Measurements from ENCODE around the gene KDR.

Gene KDR

DNA sequence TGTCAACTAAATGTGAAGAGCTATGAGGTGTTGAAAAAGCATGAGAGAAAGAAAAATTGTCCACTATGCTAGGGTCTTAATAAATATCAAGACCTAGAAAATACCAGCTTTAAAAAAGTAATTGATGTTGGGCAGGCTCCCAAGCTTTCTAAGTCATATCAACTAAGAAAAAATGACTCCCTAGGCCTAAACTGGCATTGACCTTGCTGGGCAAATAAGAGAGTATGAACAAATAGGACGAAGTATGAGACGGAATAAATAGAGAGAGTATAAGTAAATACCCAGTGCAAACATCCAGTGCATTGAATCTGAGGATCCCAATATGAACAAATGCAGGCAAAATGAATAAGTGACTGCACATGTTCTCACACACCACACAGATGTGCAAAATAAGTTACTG lies 3.2 kb downstream of the KDR start:
- no peaks in the 10 kb centered on the region for H3K79me2 ChIP-seq (ENCODE audit: insufficient read depth, low read length)
- TF ChIP-seq CTCF (IDR thresholded peaks at IDR 0.05; ENCODE audit: insufficient read depth, low read length, poor library complexity, severe bottlenecking) (no peak), EZH2phosphoT487 (conservative IDR thresholded peaks at IDR 0.05; ENCODE audit: low read length) (no peak)
- H3K9ac ChIP-seq (ENCODE audit: low read length) = no peak overlapping the region
- no peaks in the 10 kb centered on the region for H3K27me3 ChIP-seq (ENCODE audit: low read length)
- H4K20me1 ChIP-seq (ENCODE audit: low read depth, low read length) = no peaks in the 10 kb centered on the region
- H3K9me3 ChIP-seq (ENCODE audit: insufficient read depth, low read length) = no peaks in the 10 kb centered on the region
- H3K9me2 ChIP-seq (replicated peaks; ENCODE audit: insufficient read depth, low read length) = no peaks in the 10 kb centered on the region
- H3K36me3 ChIP-seq (ENCODE audit: low read length) = no peaks in the 10 kb centered on the region
- H3K27ac ChIP-seq (ENCODE audit: low read depth, low read length) = no peak overlapping the region
- no peak overlapping the region for H2AFZ ChIP-seq (ENCODE audit: low read depth, low read length, severe bottlenecking)
- H3K4me2 ChIP-seq (ENCODE audit: low read depth, low read length, poor library complexity, severe bottlenecking) = no peak overlapping the region
- H3K4me3 ChIP-seq (ENCODE audit: insufficient read depth, low read length, poor library complexity, severe bottlenecking) = no peak overlapping the region
- H3F3A ChIP-seq (ENCODE audit: insufficient read depth) = no peaks in the 10 kb centered on the region

DNA sequence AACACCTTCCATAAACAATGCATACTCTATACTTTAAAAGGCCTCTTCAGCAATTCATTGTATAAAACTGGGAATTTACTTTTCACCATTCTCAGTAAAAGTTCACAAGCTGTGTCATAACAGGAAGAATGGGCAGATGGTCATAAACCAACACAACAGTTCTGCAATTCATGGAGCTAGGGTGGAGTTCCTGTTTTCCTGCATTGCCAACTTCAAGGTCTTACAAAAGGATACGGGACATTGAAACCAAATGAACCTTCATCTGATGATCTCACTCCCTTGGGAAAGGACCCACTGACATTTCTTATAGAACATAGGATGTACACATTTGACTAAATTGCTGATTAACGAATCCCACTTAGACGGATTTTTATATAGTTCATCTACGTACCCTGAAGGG lies 4.1 kb downstream of the KDR start:
- Histone ChIP-seq H3K36me3 (ENCODE audit: low read length) (no peaks in the 10 kb centered on the region), H3K79me2 (ENCODE audit: insufficient read depth, low read length) (no peaks in the 10 kb centered on the region), H2AFZ (ENCODE audit: low read depth, low read length, severe bottlenecking) (no peak overlapping the region), H3K4me2 (ENCODE audit: low read depth, low read length, poor library complexity, severe bottlenecking) (no peak overlapping the region), H3K27ac (ENCODE audit: low read depth, low read length) (no peak overlapping the region), H3K27me3 (ENCODE audit: low read length) (no peaks in the 10 kb centered on the region), H3K4me3 (ENCODE audit: insufficient read depth, low read length, poor library complexity, severe bottlenecking) (no peak overlapping the region), H3K9ac (ENCODE audit: low read length) (no peak overlapping the region), H3F3A (ENCODE audit: insufficient read depth) (no peaks in the 10 kb centered on the region), H3K9me2 (replicated peaks; ENCODE audit: insufficient read depth, low read length) (no peaks in the 10 kb centered on the region), H4K20me1 (ENCODE audit: low read depth, low read length) (no peaks in the 10 kb centered on the region), H3K9me3 (ENCODE audit: insufficient read depth, low read length) (no peaks in the 10 kb centered on the region)
- TF ChIP-seq EZH2phosphoT487 (conservative IDR thresholded peaks at IDR 0.05; ENCODE audit: low read length) (no peak), CTCF (IDR thresholded peaks at IDR 0.05; ENCODE audit: insufficient read depth, low read length, poor library complexity, severe bottlenecking) (no peak)

DNA sequence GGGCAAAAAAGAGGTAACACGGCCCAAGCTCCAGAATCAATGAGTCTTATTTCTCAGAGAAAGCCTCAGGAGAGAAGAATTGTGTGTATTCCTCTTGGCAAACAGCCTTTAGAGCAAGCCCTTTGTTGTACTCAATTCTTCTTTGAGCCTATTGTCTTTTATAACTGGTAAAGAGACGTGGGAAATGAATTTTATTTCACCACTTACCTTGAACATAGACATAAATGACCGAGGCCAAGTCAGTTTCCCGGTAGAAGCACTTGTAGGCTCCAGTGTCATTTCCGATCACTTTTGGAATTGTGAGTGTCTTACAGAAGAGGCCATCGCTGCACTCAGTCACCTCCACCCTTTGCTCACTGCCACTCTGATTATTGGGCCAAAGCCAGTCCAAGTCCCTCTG lies 7.0 kb downstream of the KDR start:
- Histone ChIP-seq H3K9me2 (replicated peaks; ENCODE audit: insufficient read depth, low read length) (no peaks in the 10 kb centered on the region), H3K9me3 (ENCODE audit: insufficient read depth, low read length) (no peaks in the 10 kb centered on the region), H4K20me1 (ENCODE audit: low read depth, low read length) (no peaks in the 10 kb centered on the region), H3K9ac (ENCODE audit: low read length) (no peak overlapping the region), H3K4me2 (ENCODE audit: low read depth, low read length, poor library complexity, severe bottlenecking) (no peak overlapping the region), H3F3A (ENCODE audit: insufficient read depth) (no peaks in the 10 kb centered on the region), H3K4me3 (ENCODE audit: insufficient read depth, low read length, poor library complexity, severe bottlenecking) (no peak overlapping the region), H3K27me3 (ENCODE audit: low read length) (no peaks in the 10 kb centered on the region), H3K27ac (ENCODE audit: low read depth, low read length) (no peak overlapping the region), H2AFZ (ENCODE audit: low read depth, low read length, severe bottlenecking) (no peak overlapping the region), H3K79me2 (ENCODE audit: insufficient read depth, low read length) (no peaks in the 10 kb centered on the region), H3K36me3 (ENCODE audit: low read length) (no peaks in the 10 kb centered on the region)
- no peak for TF ChIP-seq CTCF (IDR thresholded peaks at IDR 0.05; ENCODE audit: insufficient read depth, low read length, poor library complexity, severe bottlenecking)
- TF ChIP-seq EZH2phosphoT487 (conservative IDR thresholded peaks at IDR 0.05; ENCODE audit: low read length) = no peak

- Histone ChIP-seq H3K27ac (ENCODE audit: low read depth, low read length) (no peak overlapping the region), H3K4me2 (ENCODE audit: low read depth, low read length, poor library complexity, severe bottlenecking) (no peak overlapping the region), H3K27me3 (ENCODE audit: low read length) (no peaks in the 10 kb centered on the region), H3K9ac (ENCODE audit: low read length) (no peak overlapping the region), H3K9me2 (replicated peaks; ENCODE audit: insufficient read depth, low read length) (no peaks in the 10 kb centered on the region), H3F3A (ENCODE audit: insufficient read depth) (no peaks in the 10 kb centered on the region), H4K20me1 (ENCODE audit: low read depth, low read length) (no peaks in the 10 kb centered on the region), H2AFZ (ENCODE audit: low read depth, low read length, severe bottlenecking) (no peak overlapping the region), H3K9me3 (ENCODE audit: insufficient read depth, low read length) (no peaks in the 10 kb centered on the region), H3K4me3 (ENCODE audit: insufficient read depth, low read length, poor library complexity, severe bottlenecking) (no peak overlapping the region), H3K79me2 (ENCODE audit: insufficient read depth, low read length) (no peaks in the 10 kb centered on the region), H3K36me3 (ENCODE audit: low read length) (no peaks in the 10 kb centered on the region)
- TF ChIP-seq CTCF (IDR thresholded peaks at IDR 0.05; ENCODE audit: insufficient read depth, low read length, poor library complexity, severe bottlenecking) = no peak
- TF ChIP-seq EZH2phosphoT487 (conservative IDR thresholded peaks at IDR 0.05; ENCODE audit: low read length) = no peak
These were observed 7.9 kb downstream of the KDR start for GRCh38 chr4:55117511-55117910.

Data from SU-DHL-6 (cell line).